Measurements from ENCODE around the gene ZNF511.

DNA sequence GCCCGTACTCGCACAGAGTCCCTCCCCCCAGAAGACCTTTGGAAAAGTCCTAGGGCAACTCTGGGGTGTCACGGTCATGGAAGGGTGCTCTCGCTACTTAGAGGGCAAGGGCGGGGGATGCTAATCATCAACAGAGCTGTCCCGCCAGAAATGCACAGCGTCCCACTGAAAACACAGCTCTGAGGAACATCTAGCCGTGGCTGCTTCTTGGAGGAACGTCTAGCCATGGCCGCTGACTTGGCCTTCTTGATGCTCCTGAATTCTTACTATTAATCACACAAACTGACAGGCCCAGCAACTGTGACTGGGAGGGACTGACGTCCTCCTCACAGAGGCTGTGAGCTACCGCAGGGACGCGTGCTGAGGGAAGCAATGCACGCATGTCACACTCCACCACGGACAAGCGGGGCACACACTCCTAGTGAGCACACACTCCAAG lies 1.8 kb upstream of the ZNF511 start:
- TF ChIP-seq POLR2A (IDR thresholded peaks at IDR 0.05; ENCODE audit: low read length) (no peak), GATA1 (IDR thresholded peaks at IDR 0.05; ENCODE audit: low read depth, low read length) (no peak)
